Activated naive CD4-positive, alpha-beta T cell treated with anti-CD3 and anti-CD28 coated beads for 36 hours (primary cell): ENCODE measurements around the gene SFXN4. TPM values are rescaled to one million over a fixed set of nuclear protein-coding genes. Genes with fewer than 3 reads are reported as not detected.
"Not testable (repeated sequence)": the region's sequence is repeated elsewhere in the genome, so short reads cannot be mapped to it uniquely, and the experiment has no call there.

Source experiments
- CTCF ChIA-PET: fragments of 350-600 bp; sonication (Branson Sonifier 250); formaldehyde crosslinking; loops from one replicate; lab custom pipeline; 2021; ENCODE audit warnings: antibody characterized with exemption; lab: Charles Lee
- DNase-seq: peaks from one replicate; pipeline ENCODE4 v3.0.0-alpha.2; 2020
- H3K27ac Mint-ChIP-seq: one replicate; pipeline ENCODE4 v1.8.0; 2021; ENCODE audit warnings: mild to moderate bottlenecking, mixed read lengths
- H3K27me3 Mint-ChIP-seq: one replicate; pipeline ENCODE4 v1.8.0; 2021; ENCODE audit warnings: low read depth, mixed read lengths
- H3K36me3 Mint-ChIP-seq: one replicate; pipeline ENCODE4 v1.8.0; 2021; ENCODE audit warnings: low read depth, mixed read lengths
- H3K4me1 Mint-ChIP-seq: one replicate; pipeline ENCODE4 v1.8.0; 2021; ENCODE audit warnings: low read depth, mixed read lengths
- H3K4me3 Mint-ChIP-seq: one replicate; pipeline ENCODE4 v1.8.0; 2021; ENCODE audit warnings: mild to moderate bottlenecking, moderate library complexity, mixed read lengths
- H3K9me3 Mint-ChIP-seq: one replicate; pipeline ENCODE4 v1.8.0; 2021; ENCODE audit warnings: mixed read lengths
- intact Hi-C: fragments of 100-400 bp; cut with micrococcal nuclease; formaldehyde crosslinking; loops from one replicate; pipeline ENCODE4 v1.15.1; 2023
- total RNA-seq, 2 experiments: library from RNA; stranded (reverse); gene quantifications; one replicate each; pipeline ENCODE4 v1.2.3, GENCODE V29; 2021

SFXN4 gene
- total RNA-seq, 2 experiments from 2014 or later, result 46.1 to 51.7 TPM

DNA sequence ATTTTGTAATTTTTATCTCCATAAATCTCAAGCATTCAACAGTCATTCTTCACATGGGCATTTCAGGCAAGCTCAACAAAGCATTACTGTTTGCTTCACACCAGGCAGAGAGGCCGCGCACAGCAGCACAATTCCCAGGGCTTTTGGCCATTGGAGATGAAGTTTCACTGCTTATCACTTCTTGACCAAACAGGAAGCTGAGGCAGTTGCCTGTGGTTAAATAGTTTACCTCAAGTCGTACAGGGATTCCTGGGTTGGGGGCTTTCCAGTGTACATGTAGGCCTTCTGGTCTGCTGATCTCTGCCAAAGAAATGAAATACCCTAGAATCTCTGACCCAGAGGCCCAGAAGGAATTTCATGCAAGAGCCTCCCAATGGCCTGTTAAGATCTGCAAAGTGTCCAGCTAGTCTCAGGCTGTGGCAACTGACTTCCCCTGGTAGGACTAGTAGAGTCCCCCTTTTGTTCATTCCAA is 24.3 kb upstream of the SFXN4 start:
- Mint-ChIP-seq H3K4me3 (no peak overlapping the region), H3K9me3 (no peaks in the 10 kb centered on the region), H3K36me3 (no peaks in the 10 kb centered on the region), H3K27me3 (no peaks in the 10 kb centered on the region), H3K4me1 (peaks cover 16% of the 10 kb centered on the region), H3K27ac (no peak overlapping the region)
- CTCF ChIA-PET, result interaction anchor here (0.5 to 3.1 kb wide), 7 partner anchors 9 to 256 kb away, joined by 3 to 27 read pairs (median 3); partner anchors contain the start of gene GRK5
- intact Hi-C loops, result loop anchor here (10.0 kb wide), 1 partner anchor 665 kb away; no protein-coding TSS in a partner anchor
- peak; percentile 26 for DNase-seq

- Mint-ChIP-seq H3K27ac (peak overlapping the region; percentile 74), H3K27me3 (no peaks in the 10 kb centered on the region), H3K9me3 (no peaks in the 10 kb centered on the region), H3K4me3 (no peak overlapping the region), H3K36me3 (no peaks in the 10 kb centered on the region), H3K4me1 (peaks cover 22% of the 10 kb centered on the region)
- CTCF ChIA-PET, result interaction anchor here (0.6 to 1.2 kb wide), 6 partner anchors 15 to 306 kb away, joined by 3 to 5 read pairs (median 4); no protein-coding TSS in a partner anchor
- intact Hi-C loops, result loop anchor here (1.0 kb wide), 1 partner anchor 14 kb away; no protein-coding TSS in a partner anchor
- DNase-seq, result peak; percentile 50
Measured at GRCh38 chr10:119183664-119184412, 18.3 kb upstream of the SFXN4 start.

GRCh38 chr10:119180850-119181400 is 15.4 kb upstream of the SFXN4 start:
- H3K27me3 Mint-ChIP-seq, intact Hi-C loops, H3K36me3 Mint-ChIP-seq, H3K9me3 Mint-ChIP-seq, DNase-seq, H3K4me3 Mint-ChIP-seq, H3K27ac Mint-ChIP-seq: not testable (repeated sequence)
- CTCF ChIA-PET, result interaction anchor here (0.6 to 1.4 kb wide), 3 partner anchors 8 to 18 kb away, joined by 3 to 8 read pairs (median 3); no protein-coding TSS in a partner anchor
- H3K4me1 Mint-ChIP-seq, result peaks cover 44% of the 10 kb centered on the region

- no peaks in the 10 kb centered on the region for H3K27me3 Mint-ChIP-seq
- intact Hi-C loops, result loop anchor here (1.0 to 5.0 kb wide), 9 partner anchors 13 to 441 kb away; partner anchors contain the start of genes EIF3A and SFXN4
- H3K9me3 Mint-ChIP-seq, result no peaks in the 10 kb centered on the region
- peak; percentile 96 for DNase-seq
- H3K4me3 Mint-ChIP-seq, result peak within 1 kb of the TSS; percentile 93
- H3K27ac Mint-ChIP-seq, result peak within 1 kb of the TSS; percentile 95
- peaks cover 42% of the 10 kb centered on the region for H3K4me1 Mint-ChIP-seq
- CTCF ChIA-PET, result interaction anchor here (0.9 kb wide), 1 partner anchor 28 kb away, joined by 4 read pairs; the partner anchor contains the start of gene GRK5
- peaks cover 15% of the 10 kb centered on the region for H3K36me3 Mint-ChIP-seq
Measured at GRCh38 chr10:119178372-119179119, 13.0 kb upstream of the SFXN4 start, which contains the start of gene PRDX3. Gene PRDX3 (minus strand): TSS chr10:119178812. CDS start chr10:119178790, 22 bp downstream.

GRCh38 chr10:119177708-119178371 is 12.3 kb upstream of the SFXN4 start:
- Mint-ChIP-seq H3K36me3 (peaks cover 18% of the 10 kb centered on the region), H3K27me3 (no peaks in the 10 kb centered on the region), H3K4me1 (peaks cover 42% of the 10 kb centered on the region), H3K4me3 (peak overlapping the region; percentile 93), H3K27ac (peak overlapping the region; percentile 95), H3K9me3 (no peaks in the 10 kb centered on the region)
- DNase-seq, result peak; percentile 54
- CTCF ChIA-PET, result no interaction called here
- intact Hi-C loops, result loop anchor here (1.0 to 5.0 kb wide), 9 partner anchors 13 to 441 kb away; partner anchors contain the start of genes EIF3A and SFXN4

DNA sequence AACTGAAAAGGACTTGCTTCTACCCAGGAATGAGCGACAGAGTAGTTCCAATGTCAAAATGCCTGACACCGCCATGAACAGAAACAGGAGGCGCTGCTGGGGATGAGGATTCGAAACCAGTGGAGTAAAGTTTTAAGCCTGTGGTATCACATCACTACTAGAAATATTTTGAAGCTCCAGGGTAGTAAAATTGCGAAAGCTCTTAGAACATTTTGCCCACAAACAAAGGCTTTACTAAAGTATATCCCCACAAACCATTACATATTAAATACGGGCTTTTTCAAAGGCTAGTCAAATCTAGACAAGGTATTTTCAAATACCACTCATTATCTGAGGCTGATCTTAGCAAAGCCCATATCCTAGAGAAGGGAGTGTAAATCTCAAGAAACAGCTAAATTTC is 10.7 kb upstream of the SFXN4 start:
- H3K27me3 Mint-ChIP-seq, result no peaks in the 10 kb centered on the region
- CTCF ChIA-PET, result interaction anchor here (0.6 to 1.7 kb wide), 4 partner anchors 9 to 396 kb away, joined by 3 to 8 read pairs (median 4); partner anchors contain the start of gene GRK5
- intact Hi-C loops, result loop anchor here (5.0 kb wide), 1 partner anchor 439 kb away; no protein-coding TSS in a partner anchor
- H3K9me3 Mint-ChIP-seq, result no peaks in the 10 kb centered on the region
- peaks cover 42% of the 10 kb centered on the region for H3K4me1 Mint-ChIP-seq
- peak; percentile 24 for DNase-seq
- peaks cover 30% of the 10 kb centered on the region for H3K36me3 Mint-ChIP-seq
- H3K4me3 Mint-ChIP-seq, result no peak overlapping the region
- peak overlapping the region; percentile 17 for H3K27ac Mint-ChIP-seq

DNA sequence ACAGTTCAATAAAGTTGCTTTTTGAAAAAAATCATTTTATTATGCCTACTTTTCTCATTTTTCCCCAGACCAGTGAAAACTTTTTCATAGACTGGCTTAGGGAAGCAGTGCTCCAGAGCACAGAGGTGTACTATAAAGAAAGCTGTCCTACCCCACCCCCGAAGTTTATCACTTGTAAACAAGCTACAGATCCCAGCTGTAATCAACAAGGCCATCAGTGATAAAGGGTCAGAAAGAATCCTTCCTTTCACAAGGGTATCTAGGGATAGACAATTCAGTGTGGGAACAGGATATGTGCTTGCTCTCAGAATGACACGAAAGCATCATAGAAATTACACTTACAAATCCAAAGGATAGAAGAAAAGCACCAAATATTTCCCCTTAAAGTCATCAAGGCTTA is 8.6 kb upstream of the SFXN4 start:
- CTCF ChIA-PET, result interaction anchor here (0.6 to 0.8 kb wide), 2 partner anchors 10 to 339 kb away, joined by 3 to 5 read pairs; no protein-coding TSS in a partner anchor
- Mint-ChIP-seq H3K4me1 (peaks cover 32% of the 10 kb centered on the region), H3K27me3 (no peaks in the 10 kb centered on the region), H3K36me3 (peaks cover 41% of the 10 kb centered on the region), H3K4me3 (no peak overlapping the region), H3K27ac (no peak overlapping the region), H3K9me3 (no peaks in the 10 kb centered on the region)
- intact Hi-C loops, result no loop called here
- no peak for DNase-seq

DNA sequence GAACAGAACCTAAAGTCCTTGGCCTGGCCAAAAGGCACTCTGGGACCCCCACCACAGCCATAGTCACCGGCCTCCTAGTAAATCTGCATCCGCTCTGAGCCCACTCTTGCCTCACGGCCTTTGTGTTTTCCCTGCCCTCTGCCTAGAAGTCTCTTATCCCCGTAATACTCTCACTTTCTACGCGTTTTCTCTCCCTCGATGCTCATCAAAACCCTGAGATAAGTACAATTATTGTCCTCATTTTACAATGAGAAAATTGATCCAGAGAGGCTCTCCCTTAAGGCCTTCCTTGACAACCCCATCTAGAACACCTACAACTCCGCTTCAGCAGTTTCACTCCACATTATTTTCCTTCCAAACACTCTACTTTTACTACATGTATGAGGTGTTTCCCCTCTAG is 1.5 kb upstream of the SFXN4 start:
- H3K27ac Mint-ChIP-seq, result no peak overlapping the region
- CTCF ChIA-PET, result interaction anchor here (1.0 to 1.6 kb wide), 3 partner anchors 10 to 39 kb away, joined by 4 to 5 read pairs (median 5); no protein-coding TSS in a partner anchor
- intact Hi-C loops, result no loop called here
- no peaks in the 10 kb centered on the region for H3K27me3 Mint-ChIP-seq
- DNase-seq, result no peak
- no peak overlapping the region for H3K4me3 Mint-ChIP-seq
- H3K36me3 Mint-ChIP-seq, result peaks cover 41% of the 10 kb centered on the region
- peaks cover 36% of the 10 kb centered on the region for H3K4me1 Mint-ChIP-seq
- no peaks in the 10 kb centered on the region for H3K9me3 Mint-ChIP-seq

GRCh38 chr10:119166564-119166963 is 1.1 kb upstream of the SFXN4 start:
- CTCF ChIA-PET, result interaction anchor here (1.6 kb wide), 1 partner anchor 40 kb away, joined by 5 read pairs; no protein-coding TSS in a partner anchor

DNA sequence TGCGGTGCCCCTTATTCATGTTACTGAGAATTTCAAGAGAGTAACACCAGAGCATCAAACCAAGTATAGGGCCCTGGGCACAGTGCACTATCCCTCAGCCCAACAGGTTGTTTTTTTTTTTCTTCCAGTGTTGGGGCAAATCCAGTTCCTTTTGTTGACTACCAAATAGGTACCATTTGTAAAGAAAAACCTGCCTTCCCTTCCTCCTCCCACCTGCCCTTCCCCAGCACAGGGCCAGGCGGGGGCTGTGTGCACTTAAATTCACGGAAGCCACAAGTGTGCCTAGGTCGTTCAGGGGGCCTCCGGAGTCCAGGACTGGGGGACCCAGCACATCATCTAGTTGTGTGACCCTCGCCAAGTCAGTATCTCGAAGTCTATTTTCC is 595 bp upstream of the SFXN4 start:
- no peak for DNase-seq
- H3K4me1 Mint-ChIP-seq, result peaks cover 42% of the 10 kb centered on the region
- peak overlapping the region; percentile 83 for H3K4me3 Mint-ChIP-seq
- H3K27me3 Mint-ChIP-seq, result no peaks in the 10 kb centered on the region
- H3K9me3 Mint-ChIP-seq, result no peaks in the 10 kb centered on the region
- CTCF ChIA-PET, result no interaction called here
- peak overlapping the region; percentile 85 for H3K27ac Mint-ChIP-seq
- peaks cover 36% of the 10 kb centered on the region for H3K36me3 Mint-ChIP-seq
- intact Hi-C loops, result no loop called here

More at GRCh38 chr10:119166564-119166963, 1.1 kb upstream of the SFXN4 start:
- peaks cover 39% of the 10 kb centered on the region for H3K4me1 Mint-ChIP-seq
- H3K36me3 Mint-ChIP-seq, result peaks cover 38% of the 10 kb centered on the region
- DNase-seq, result no peak
- H3K9me3 Mint-ChIP-seq, result no peaks in the 10 kb centered on the region
- H3K27me3 Mint-ChIP-seq, result no peaks in the 10 kb centered on the region
- H3K27ac Mint-ChIP-seq, result peak overlapping the region; percentile 85
- peak overlapping the region; percentile 83 for H3K4me3 Mint-ChIP-seq
- intact Hi-C loops, result no loop called here

GRCh38 chr10:119162452-119163092 is 2.9 kb downstream of the SFXN4 start:
- CTCF ChIA-PET, result no interaction called here
- intact Hi-C loops, result no loop called here
- no peaks in the 10 kb centered on the region for H3K27me3 Mint-ChIP-seq
- peaks cover 42% of the 10 kb centered on the region for H3K4me1 Mint-ChIP-seq
- H3K9me3 Mint-ChIP-seq, result no peaks in the 10 kb centered on the region
- H3K27ac Mint-ChIP-seq, result no peak overlapping the region
- H3K4me3 Mint-ChIP-seq, result no peak overlapping the region
- DNase-seq, result no peak
- peaks cover 35% of the 10 kb centered on the region for H3K36me3 Mint-ChIP-seq
